GM19395 (cell line): ENCODE measurements around the gene CFAP61.

ENCODE experiments used
- ATAC-seq: cut with Tn5 transposase; IDR thresholded peaks from one replicate; pipeline ENCODE4 v1.9.1; 2021; ENCODE audit warnings: mild to moderate bottlenecking, moderate library complexity; ENCODE audit not compliant: unreplicated experiment

CFAP61 gene

DNA sequence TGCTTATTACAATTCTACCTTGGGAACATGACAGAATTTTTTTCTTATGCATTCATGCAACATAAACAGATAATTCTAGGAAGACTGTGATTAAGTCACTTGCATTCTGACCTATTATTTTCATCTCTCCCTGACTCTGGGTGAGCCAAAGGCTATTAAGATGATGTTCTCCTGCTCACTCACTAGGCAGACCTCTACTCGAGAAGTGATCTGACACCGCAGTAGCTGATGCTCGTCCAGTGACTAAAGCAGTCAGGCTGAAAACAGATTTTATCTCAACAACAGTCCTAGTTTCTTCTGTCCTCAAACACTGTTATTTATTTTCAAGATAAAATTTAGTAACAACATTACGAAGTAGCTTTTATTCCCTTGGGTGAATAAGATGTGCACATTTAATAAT is 17.8 kb upstream of the CFAP61 start:
- ATAC-seq = no peak

DNA sequence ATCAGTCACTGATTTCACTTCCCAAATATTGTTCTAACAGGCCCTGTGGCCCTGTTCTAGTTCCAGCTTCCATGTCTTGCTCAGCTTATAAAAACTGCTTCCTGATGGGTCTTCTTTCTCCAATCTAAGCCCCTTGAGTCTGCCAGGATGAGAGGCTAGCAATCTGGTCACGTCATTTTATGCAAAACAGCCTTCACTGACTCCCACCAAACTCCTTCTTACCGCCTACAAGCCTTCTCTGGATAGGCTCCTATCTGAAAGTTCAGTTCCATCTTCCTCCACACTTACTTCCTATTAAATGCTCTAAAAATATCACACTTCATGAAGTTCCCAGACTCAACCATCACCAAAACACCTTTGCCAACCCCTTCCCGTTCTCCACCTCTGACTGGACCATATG is 15.6 kb upstream of the CFAP61 start:
- ATAC-seq = no peak

DNA sequence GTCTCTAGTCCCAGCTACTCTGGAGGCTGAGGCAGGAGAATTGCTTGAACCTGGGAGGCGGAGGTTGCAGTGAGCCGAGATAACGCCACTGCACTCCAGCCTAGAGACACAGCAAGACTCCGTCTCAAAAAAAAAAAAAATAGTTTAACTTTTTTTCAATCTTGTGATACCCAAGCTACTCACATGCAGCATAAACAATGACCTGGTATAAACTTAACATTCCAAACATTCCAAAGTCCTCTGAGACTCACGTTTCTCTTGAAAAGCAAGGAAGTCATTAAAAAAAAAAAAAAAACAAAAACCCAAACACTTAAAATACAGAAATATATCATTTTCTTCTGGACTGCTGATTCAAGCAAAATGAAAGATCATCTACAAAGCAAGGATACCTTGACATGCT is 14.4 kb upstream of the CFAP61 start:
- no peak for ATAC-seq

DNA sequence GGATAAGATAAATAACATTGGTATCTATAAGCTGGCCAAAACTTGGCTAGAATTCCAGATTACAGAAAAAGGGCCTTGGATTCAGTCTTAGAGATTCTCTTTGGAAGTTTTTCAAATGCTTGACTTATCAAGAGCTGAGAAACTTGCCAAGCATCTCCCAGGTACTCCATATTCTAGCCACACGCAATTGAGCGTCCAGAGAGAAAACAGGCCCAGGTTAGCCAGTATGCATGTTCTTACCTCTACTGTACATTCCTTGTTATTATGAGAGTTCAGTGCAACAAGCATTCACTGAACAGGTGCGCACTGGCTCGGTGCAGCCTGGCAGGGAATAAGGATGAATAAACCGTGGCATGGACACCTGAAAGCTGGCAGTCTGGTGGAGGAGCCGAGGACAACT is 13.7 kb upstream of the CFAP61 start:
- no peak for ATAC-seq

DNA sequence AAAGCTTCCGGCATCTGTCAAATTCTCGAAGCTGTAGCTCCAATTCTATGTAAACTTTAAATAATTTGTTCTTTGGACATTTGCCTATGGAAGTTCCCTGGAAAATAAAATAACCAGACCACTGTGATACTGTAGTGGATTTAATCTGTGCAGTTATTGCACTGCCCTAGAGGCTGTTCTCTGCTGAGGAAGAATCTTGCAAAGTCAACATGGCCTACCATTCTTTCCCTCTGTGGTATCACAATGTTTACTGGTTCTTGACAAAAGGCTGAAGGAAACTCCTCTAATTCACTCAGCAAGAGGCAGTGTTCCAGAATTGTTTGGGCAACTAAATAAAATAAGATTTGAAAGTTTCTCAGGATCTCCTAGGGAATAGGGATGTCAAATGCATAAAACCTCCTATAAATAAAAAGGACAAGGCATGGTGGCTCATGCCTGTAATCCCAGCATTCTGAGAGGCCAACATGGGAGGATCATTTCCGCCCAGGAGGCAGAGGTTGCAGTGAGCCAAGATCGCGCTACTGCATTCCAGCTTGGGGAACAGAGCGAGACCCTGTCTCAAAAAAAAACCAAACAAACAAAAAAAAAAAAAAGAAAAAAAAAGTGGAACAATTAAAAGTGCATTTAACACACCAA is 12.5 kb upstream of the CFAP61 start:
- ATAC-seq = no peak

DNA sequence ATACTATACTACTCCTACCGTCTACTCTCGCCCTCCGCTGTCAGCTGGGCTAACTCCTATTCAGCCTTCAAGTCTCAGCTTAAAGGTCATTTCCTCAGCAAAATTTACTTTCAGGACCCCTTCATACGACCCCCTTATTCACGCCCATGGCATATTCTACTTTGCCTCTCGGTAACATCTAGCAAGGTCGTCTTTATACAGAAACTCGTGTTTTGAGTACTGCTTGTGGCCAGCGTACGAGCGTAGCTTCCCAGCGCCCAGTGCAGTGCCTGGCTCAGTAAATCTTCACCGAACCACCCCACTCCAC is 612 bp upstream of the CFAP61 start:
- peak; percentile 1 for ATAC-seq

DNA sequence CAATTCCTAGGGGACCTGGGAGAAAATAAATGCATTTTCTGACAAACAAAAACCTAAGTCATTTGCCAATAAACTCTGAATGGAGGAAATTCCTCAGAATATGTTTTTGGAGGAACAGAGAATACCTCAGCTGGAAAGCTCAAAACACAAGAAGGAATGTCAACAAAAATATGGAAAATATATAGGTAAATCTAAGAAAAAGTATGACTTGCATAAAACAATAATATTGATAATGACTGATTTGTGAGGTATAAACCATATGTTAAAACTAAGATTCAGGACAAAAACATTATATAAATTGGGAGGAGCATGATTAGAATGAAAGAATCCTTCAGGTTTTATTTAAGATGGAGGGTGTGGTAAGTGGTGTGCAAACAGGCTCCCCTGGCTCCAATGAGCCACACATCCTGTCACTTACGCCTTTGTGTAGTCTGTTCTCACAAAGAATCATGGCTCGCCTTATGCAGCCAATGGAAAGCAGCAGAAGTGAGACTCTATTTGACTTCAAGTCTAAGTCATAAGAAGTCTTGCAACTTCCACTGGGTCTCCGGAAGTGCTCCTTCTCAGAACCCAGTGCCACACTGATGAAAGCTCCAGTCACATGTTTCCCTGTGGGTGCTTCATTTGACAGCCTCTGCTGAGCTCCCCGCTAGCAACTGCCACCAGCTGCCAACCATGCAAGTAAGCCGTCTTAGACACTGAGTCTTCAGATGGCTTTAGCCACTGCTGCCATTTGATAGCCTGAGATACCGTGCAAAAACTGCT is 8.1 kb downstream of the CFAP61 start:
- ATAC-seq = no peak

DNA sequence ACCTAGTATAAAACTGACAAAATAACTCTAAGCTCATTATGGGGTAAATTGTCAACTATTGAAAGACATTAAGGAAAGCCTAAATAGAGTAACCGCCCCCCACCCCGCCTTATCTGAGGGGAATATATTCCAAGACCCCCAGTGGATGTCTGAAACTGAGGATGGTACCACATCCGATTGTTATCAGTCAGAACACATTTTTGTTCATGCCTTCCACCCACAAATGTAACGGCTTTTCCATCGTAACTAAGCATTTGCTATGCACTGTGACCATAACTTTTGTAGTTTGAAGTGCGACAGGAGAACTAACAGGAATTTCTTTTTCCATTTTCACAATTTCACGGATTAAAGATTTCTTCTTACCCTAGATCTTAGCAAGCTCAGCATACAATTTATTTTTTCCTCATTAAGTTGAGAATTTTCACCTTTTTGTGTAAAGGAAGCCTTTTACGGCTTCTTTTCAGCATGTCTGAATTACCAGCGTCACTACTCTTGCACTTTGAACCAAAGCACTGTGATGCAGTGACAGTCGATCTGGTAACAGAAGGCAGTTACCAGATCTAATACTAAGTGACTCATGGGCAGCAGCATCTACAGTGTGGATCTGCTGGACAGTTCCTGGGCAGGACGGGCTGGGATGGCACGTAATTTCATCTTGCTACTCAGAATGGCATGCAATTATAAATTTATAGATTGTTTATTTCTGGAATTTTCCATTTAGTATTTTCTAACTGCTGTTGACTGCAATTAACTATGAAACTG is 11.8 kb downstream of the CFAP61 start:
- no peak for ATAC-seq

DNA sequence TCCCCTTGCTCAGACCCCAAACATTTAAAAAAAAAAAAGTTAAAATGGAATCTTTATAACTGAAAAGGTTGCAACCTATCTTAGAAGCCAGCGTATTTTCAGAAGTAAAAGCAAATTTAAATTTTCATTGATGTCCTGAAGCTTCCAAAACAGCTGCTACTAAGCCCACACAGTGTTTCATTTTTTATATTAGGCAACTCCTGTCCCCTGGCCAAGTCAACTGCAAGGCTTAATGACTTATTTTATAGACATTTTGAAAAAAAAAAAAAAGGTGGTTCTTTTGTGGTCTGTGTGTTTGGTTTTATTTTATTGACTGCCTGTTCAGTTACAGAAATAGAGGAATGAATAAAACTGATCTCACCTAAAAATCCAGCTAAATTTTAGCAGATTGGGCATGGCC is 13.0 kb downstream of the CFAP61 start:
- ATAC-seq = no peak

DNA sequence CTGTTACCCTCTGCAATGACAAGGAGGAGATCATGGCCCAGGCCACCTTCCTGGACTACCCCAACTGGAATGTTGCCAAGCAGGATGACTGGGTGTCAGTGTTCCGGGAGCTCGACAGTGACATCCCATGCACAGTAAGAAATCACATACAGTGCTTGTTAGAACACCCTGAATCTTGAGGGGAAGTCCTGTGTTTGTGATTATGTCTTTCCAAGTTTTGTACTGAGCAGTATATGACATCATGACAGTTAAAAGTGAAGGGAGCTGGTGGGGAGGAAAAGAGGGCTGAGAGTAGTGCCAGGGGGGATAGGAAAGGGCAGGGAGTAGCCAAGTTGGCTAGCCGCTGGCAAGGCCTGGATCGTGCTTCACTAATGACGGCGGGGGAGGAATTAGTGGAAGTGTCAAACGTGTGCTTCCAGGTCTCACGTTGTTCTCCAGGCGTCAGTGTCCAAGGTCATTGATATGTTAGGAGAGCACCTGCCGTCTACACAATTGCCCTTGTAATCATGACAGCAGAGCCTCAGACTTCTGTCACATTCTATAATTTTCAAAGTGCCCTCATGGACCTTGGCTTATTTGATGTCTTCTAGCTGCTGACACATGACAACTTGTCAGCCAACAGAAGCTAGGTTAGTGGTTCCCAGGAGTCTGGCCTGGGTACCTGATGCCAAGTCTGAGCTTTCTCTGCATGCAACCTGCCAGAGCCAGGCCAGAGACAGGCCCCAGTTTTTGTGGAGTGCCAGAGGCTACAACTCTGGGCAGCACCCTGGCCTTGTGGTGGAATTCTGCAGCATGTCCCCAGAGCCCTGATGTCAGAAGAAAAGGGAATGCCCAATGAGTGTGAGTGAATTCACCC is 18.8 kb downstream of the CFAP61 start:
- ATAC-seq = no peak

DNA sequence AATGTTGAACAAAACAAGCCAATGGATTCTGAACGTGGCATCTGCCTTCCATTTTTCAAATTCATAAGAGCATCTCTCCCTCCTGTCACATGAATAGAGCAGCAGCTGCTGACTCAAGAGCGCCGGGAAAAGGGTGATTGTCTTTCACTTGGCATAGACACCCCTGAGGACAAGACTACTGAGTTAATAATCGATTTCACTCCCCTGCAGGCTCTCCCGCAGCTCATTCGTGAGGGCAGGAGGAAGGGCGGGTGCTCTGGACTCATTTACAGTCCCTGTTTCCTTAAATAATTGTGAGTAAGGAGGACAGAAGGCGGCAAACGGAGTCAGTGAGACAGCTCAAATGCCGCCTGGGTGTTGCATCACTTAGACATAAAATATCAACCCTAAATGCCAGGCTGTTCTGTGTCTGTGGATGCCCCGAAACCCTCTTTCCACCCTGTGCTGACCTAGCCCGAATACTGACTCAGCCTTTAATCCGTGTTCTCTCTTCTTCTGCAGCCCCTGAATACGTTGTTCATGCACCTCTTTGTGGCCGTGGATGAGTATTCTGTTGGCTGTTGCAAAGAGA is 21.6 kb downstream of the CFAP61 start:
- no peak for ATAC-seq

DNA sequence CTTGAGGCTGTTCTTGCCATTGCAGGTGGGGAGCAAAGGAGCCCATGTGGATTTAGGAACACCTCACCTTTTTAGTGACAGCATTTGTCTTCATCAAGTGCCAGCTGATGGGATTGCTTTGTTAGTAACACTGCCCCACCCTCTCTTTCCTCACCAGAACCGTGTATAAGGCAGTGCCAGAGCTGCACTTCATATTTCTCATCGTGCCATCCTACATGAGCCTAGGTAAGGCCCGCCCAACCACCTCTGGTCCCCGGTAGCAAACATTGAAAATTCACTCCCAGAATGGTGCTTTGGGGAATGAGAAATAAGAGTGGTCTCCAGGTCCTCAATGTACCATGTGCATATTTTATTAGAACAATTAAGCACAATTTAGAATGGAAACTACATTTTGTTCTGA is 22.7 kb downstream of the CFAP61 start:
- ATAC-seq = no peak

DNA sequence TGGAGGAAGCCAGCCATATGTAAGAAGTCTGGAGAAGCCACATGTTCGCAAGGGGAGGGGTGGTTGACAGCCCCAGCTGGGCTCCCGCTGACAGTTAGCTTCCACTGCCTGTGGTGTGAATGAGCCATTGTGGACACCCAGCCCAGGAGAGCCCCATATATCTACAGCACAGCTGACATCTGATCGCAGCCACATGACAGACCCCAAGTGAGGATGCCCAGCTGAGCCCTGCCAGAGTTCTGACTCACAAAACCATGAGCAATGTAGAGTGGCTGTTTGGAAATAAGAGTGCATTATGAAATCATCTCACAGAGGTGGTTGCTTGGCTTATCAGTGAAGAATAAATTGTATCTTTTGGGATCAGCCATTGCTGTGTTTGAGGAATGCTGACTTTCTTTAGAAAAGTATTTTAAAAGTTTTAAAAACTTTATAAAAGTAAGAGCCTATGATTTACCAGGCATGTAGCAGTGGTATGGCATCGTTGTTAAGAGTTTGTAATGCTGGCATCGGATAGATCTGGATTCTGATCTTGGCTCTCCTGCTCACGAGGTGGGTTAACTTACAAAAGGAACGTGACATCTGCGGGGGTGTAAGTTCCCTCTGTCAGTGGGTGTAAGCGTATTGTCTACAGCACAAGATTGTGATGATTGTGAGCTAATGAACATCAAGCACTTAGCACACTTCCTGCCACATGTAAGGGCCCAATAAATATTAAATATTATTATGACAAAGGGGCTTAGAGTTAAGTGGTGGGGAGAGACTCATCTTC is 24.1 kb downstream of the CFAP61 start:
- no peak for ATAC-seq

DNA sequence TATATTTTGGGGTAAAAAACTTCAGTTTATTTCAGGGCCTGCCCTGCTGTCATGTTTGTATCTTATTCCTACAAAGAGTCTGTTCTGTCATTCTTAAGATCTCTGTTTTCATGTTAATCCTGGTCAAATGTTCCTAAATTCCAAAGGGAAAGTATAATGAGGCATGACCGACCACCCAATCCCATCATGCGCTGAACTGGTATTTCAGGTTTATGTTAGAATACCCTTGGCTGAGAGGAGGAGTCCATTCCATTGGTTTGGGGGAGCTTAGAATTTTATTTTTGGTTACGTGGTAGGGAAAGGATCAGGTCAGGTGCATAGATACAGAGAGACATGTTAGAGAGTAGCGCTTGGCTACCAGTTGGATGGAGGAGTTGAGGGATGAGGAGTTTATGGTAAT is 25.7 kb downstream of the CFAP61 start:
- no peak for ATAC-seq

DNA sequence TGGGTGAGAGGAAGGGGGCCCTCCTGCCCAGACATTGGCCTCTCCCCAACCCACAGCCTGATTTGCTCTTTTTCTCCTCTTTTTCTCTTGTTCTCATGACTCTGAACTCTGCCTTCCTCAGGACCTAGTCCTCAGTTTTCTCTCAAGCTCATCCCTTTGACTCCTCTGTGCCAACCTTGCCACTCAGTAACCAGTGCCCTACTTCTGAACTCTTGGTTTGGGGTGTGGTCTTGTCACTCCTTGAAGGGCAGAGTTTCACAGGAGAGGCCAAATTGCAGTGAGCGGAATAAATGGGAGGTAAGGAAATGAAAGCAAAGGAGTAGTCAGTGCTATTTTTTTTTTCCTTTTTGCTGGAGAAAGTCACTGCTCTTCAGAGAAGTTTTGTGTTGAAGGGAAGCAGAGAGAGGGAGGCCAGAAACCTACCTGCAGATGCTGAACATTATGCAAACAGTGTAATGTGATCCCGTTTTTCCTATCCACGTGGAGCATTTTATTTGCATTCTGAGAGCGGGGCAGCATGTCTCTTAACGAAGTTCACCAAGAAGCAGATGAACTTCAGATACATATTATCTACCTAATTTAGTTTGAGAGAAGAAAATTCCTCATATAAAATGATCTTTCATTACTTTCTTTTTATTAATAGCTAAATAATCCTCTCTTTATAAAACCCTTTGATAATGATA is 26.9 kb downstream of the CFAP61 start:
- ATAC-seq = no peak

DNA sequence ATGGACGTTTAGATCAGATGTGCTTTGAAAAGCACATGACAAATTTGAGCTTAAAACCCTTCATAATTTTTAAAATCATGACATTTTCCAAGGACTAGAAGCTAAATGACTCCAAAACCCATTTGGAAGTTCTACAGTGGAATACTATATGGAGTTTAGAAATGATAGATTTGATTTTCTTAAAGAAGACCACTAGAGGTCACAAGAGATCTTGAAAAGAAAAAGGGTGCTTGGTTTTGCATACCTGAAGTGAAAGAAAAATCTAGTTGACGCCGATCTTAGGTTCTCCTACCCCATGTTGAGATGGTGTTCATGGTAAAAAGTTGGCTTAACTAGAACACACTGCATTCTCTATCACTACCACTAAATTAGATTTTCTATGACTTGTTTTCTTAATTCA is 31.5 kb downstream of the CFAP61 start:
- ATAC-seq = no peak

DNA sequence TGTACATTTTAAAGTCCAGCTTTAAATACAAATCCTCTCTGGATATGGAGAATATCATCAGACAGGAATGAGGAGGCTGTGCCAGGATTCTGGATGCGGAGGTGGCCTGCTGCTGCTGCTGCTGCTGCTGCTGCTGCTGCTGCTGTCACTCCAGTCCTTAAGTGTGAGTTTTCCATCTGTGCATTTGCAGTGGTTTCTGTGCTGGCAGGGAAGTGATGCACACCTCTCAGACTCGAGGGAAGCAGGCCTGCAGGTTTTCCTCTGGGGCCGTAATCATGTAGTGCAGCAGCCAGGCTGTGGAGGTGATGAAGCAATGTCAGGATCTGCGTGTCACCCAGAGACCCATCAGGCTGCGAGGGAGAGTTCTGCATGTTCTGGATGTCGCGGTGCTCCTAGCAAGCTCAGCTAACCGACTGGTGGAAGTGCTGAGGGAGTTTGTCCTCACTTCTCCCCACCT is 32.0 kb downstream of the CFAP61 start:
- no peak for ATAC-seq

DNA sequence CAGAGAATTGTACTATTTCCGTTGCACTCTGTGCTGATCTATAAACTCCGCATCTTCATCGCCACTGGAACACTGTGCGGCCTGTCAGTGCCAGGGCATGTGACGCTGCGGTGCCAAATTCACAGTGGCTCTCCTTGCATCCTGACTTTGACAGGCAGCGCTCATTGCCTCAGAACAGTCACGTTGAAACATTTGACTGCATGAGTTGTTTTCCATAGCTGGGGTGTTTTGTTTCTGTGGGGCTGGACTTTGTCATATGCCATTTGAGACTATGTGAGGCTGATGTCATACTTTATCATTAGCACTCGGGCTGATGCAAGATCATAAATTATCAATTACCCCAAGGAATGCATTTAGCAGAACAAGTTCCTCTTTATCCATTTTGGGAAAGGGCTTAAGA is 32.7 kb downstream of the CFAP61 start:
- ATAC-seq = no peak

DNA sequence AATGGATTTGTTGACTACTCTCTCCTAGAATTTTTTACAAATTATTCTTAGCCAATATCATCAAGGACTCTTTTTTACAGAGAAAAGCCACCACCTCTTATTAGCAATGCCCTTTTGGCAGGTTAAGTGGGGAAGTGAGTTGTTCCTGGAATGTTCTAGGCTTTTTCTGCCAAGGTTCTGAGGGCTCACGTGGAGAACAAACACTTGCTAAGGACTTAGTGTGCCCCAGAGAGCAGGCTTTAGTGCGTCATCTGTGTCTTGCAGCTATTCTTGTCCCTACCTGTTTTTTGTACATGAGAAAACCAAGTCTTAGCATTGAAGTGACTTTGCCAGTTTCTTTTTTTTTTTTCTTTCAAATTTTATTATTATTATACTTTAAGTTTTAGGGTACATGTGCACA is 33.5 kb downstream of the CFAP61 start:
- ATAC-seq = no peak

DNA sequence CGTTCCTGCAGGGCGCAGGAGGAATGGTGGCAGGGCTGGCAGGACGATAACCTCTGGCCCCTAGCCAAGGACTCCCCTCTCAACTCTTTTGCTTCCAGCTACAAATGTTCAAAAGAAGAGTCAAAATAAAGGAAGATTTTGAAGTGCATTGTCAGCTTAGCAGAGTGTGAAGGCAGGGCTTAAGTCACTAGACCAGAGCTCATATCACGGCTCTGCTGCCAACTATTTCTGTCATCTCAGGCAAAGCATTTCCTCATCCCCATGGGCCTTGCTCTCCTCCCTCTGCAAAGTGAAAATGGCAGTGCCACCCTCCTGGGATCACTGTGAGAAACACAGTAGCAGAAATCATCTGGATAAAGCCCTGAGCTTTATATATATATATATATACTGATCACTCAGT is 36.7 kb downstream of the CFAP61 start:
- ATAC-seq = no peak
